Thoracic aorta (tissue), 2 donors: Measurements from ENCODE around the gene ALOX12B. TPM values are rescaled to one million over a fixed set of nuclear protein-coding genes. Genes with fewer than 3 reads are reported as not detected.
A peak's percentile ranks its signal among the peaks of the same experiment; 100 is the strongest.

ENCODE experiments used
- ATAC-seq: fragments of 150-250 bp; one replicate; pipeline ENCODE4 v1.8.0; 2017; ENCODE audit warnings: low read depth; ENCODE audit not compliant: insufficient number of reproducible peaks, low FRiP score
- DNase-seq: peaks from one replicate; pipeline ENCODE4 v3.0.0-alpha.2; 2020; ENCODE audit warnings: low spot score
- H3K27ac ChIP-seq, 2 donors: fragments of 200-600 bp; sonication (generic); 1 replicate in 1 of 2; 2 replicates in 1 of 2; pipeline ENCODE4 v1.5.1; 2016; ENCODE audit warnings: mild to moderate bottlenecking in 2 of 2, moderate library complexity in 2 of 2
- H3K27me3 ChIP-seq: fragments of 200-600 bp; sonication (generic); replicated peaks from 2 replicates; pipeline ENCODE4 v1.6.0; 2016; ENCODE audit warnings: mild to moderate bottlenecking; ENCODE audit not compliant: insufficient read depth
- H3K36me3 ChIP-seq: fragments of 200-600 bp; sonication (generic); one replicate; pipeline ENCODE4 v1.5.1; 2016
- H3K4me1 ChIP-seq, 2 donors: fragments of 200-600 bp; sonication (generic); 1 replicate in 1 of 2; 2 replicates in 1 of 2; pipeline versions ENCODE4 v1.5.1 to v1.6.0; 2016; ENCODE audit warnings: low read depth in 2 of 2, mild to moderate bottlenecking in 1 of 2; ENCODE audit not compliant: control insufficient read depth in 1 of 2
- H3K4me3 ChIP-seq: fragments of 200-600 bp; sonication (generic); 2 replicates; pipeline ENCODE4 v1.5.1; 2016; ENCODE audit warnings: mild to moderate bottlenecking
- H3K9me3 ChIP-seq: fragments of 200-600 bp; sonication (generic); 2 replicates; pipeline ENCODE4 v1.5.1; 2016
- CTCF ChIP-seq: fragments of 200-600 bp; sonication (generic); IDR thresholded peaks from one replicate; pipeline ENCODE4 v1.5.1; 2019; ENCODE audit warnings: antibody characterized with exemption
- total RNA-seq, 2 donors: library from RNA; depleted of rRNA; stranded (reverse); fragments of >200 nt; gene quantifications; one replicate each; pipeline versions ENCODE4 v1.1.0 to v1.2.3, GENCODE V29; 2016

The ALOX12B gene
- total RNA-seq, 2 donors from 2014 or later, result not detected

DNA sequence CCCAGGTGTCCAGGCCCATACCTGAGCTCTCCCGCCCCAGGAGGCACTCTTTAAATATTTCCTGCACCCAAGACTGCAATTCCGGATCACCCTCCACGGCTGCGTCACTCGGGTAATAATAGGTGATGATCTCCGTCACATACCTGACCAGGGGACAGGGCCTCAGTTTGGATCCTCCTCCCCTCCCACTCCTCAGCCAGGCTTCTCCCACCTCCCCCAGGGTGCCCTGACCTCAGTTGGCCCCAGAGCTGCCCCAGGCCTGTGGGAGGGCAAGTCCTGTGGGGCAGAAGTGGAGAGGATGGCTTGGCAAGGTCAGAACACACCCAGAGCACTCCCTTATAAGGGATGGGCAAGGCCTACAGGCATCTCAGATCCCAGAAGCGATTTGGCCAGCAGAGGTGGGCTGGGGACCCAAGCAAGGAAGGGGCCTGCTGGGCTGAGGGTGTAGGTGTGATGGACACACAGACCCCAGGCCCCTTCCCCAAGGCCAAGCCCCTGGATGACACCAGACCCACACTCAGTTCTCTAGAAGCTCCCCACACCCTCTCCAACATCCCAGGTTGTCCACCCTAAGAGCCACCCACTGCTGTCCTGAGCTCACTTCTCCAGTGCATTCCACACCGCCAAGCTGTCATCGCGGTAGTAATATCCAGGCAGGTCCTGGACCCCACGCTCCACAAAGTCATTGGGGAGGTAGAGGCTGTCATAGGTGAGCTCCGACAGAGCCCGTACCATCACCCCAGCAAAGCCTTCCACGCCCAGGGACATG, 11.8 kb downstream of the ALOX12B start:
- H3K4me3 ChIP-seq, result no peak overlapping the region
- H3K4me1 ChIP-seq, result peaks cover 10 to 37% of the 10 kb centered on the region in 2 donors
- DNase-seq (no peak), ATAC-seq (no peak)
- H3K9me3 ChIP-seq, result no peaks in the 10 kb centered on the region
- peaks cover 10% of the 10 kb centered on the region for H3K27me3 ChIP-seq
- H3K36me3 ChIP-seq, result no peaks in the 10 kb centered on the region
- H3K27ac ChIP-seq, result no peak overlapping the region
- no peak for TF ChIP-seq CTCF

GRCh38 chr17:8075081-8075480, 12.4 kb downstream of the ALOX12B start:
- H3K27me3 ChIP-seq, result peaks cover 10% of the 10 kb centered on the region
- no peak overlapping the region for H3K4me3 ChIP-seq
- ATAC-seq, result no peak
- peaks cover 7 to 32% of the 10 kb centered on the region in 2 donors for H3K4me1 ChIP-seq
- no peaks in the 10 kb centered on the region for H3K9me3 ChIP-seq
- DNase-seq, result no peak
- no peak for TF ChIP-seq CTCF
- no peaks in the 10 kb centered on the region for H3K36me3 ChIP-seq
- H3K27ac ChIP-seq, result no peak overlapping the region

DNA sequence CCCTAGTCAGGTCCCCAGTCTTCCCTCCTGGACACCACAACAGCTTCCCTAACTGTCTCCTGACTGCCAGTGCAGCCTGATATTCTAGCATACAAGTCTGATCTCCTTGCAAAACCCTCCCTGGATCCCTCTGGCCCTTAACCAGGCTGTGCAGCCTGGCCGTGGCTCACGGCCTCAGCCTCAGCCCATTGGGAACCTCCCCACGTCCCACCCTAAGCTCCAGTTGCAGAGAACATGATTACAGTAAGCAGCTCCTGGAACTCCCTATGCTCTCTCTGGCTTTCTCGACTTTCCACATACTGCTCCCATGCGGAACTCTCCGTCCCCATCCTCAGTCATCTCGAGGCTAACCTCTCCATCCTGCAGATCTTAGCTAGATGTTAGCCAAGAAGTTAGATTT, 13.0 kb downstream of the ALOX12B start:
- ATAC-seq (no peak), DNase-seq (no peak)
- Histone ChIP-seq H3K4me1 (peaks cover 6 to 28% of the 10 kb centered on the region in 2 donors), H3K36me3 (no peaks in the 10 kb centered on the region), H3K9me3 (no peaks in the 10 kb centered on the region), H3K27me3 (peaks cover 10% of the 10 kb centered on the region), H3K4me3 (no peak overlapping the region), H3K27ac (no peak overlapping the region)
- no peak for TF ChIP-seq CTCF

- H3K9me3 ChIP-seq, result no peaks in the 10 kb centered on the region
- H3K27me3 ChIP-seq, result peaks cover 10% of the 10 kb centered on the region
- H3K4me3 ChIP-seq, result peak overlapping the region; percentile 33
- DNase-seq (no peak), ATAC-seq (peak; percentile 57)
- no peak overlapping the region for H3K27ac ChIP-seq
- peak; percentile 83 for TF ChIP-seq CTCF
- H3K36me3 ChIP-seq, result no peaks in the 10 kb centered on the region
- H3K4me1 ChIP-seq, result peaks cover 6 to 22% of the 10 kb centered on the region in 2 donors
These were observed 13.7 kb downstream of the ALOX12B start for GRCh38 chr17:8073627-8074484.
